SU-DHL-6 (cell line): Measurements from ENCODE around the gene ZNF689.

ENCODE experiments used
- EZH2phosphoT487 ChIP-seq: fragments of 200-600 bp; sonication (generic), shearing (Covaris generic); conservative IDR thresholded peaks from 2 replicates; pipeline ENCODE4 v1.6.1; 2018; ENCODE audit warnings: mild to moderate bottlenecking, antibody characterized with exemption, low read length, moderate library complexity, mixed read lengths
- TF ChIP-seq, protein P1 (sequence below): fragments of 200-600 bp; sonication (generic); IDR thresholded peaks from one replicate; pipeline ENCODE4 v1.5.1; 2017; ENCODE audit warnings: antibody characterized with exemption, mild to moderate bottlenecking, low read length, moderate library complexity; ENCODE audit not compliant: insufficient read depth, poor library complexity, severe bottlenecking

- TF ChIP-seq, protein P1, sequence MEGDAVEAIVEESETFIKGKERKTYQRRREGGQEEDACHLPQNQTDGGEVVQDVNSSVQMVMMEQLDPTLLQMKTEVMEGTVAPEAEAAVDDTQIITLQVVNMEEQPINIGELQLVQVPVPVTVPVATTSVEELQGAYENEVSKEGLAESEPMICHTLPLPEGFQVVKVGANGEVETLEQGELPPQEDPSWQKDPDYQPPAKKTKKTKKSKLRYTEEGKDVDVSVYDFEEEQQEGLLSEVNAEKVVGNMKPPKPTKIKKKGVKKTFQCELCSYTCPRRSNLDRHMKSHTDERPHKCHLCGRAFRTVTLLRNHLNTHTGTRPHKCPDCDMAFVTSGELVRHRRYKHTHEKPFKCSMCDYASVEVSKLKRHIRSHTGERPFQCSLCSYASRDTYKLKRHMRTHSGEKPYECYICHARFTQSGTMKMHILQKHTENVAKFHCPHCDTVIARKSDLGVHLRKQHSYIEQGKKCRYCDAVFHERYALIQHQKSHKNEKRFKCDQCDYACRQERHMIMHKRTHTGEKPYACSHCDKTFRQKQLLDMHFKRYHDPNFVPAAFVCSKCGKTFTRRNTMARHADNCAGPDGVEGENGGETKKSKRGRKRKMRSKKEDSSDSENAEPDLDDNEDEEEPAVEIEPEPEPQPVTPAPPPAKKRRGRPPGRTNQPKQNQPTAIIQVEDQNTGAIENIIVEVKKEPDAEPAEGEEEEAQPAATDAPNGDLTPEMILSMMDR: no peak
- no peak for TF ChIP-seq EZH2phosphoT487
Observed at GRCh38 chr16:30562021-30562420, 48.2 kb downstream of the ZNF689 start.
